Neural cell (in vitro differentiated cells): ENCODE results near the gene KREMEN1. TPM values are rescaled to one million over a fixed set of nuclear protein-coding genes. Genes with fewer than 3 reads are reported as not detected.

Experiments
- H2AFZ ChIP-seq: fragments of 200-600, 300-800 bp; sonication (generic), shearing (Covaris generic); 2 replicates; pipeline ENCODE4 v1.6.0; 2014; ENCODE audit warnings: low read depth, mild to moderate bottlenecking, antibody characterized with exemption, low read length, moderate library complexity
- H3F3A ChIP-seq: fragments of 200-600 bp; shearing (Covaris generic); 2 replicates; pipeline ENCODE4 v1.6.1; 2016; ENCODE audit warnings: mild to moderate bottlenecking, moderate library complexity, mixed read lengths, antibody characterized with exemption, low read length; ENCODE audit not compliant: insufficient read depth, poor library complexity, severe bottlenecking
- H3K27ac ChIP-seq: fragments of 200-600, 300-800 bp; sonication (generic), shearing (Covaris generic); 2 replicates; pipeline ENCODE4 v1.5.1; 2014; ENCODE audit warnings: mild to moderate bottlenecking, low read length, moderate library complexity
- H3K27me3 ChIP-seq: fragments of 300-800, 200-600 bp; sonication (generic), shearing (Covaris generic); 2 replicates; pipeline ENCODE4 v1.6.0; 2014; ENCODE audit warnings: mild to moderate bottlenecking, low read depth, low read length, moderate library complexity; ENCODE audit not compliant: insufficient read depth
- H3K36me3 ChIP-seq: fragments of 300-800, 200-600 bp; sonication (generic), shearing (Covaris generic); 2 replicates; pipeline ENCODE4 v1.5.1; 2014; ENCODE audit warnings: mild to moderate bottlenecking, antibody characterized with exemption, low read length, moderate library complexity; ENCODE audit not compliant: insufficient read depth
- H3K4me2 ChIP-seq: fragments of 300-800, 200-600 bp; sonication (generic), shearing (Covaris generic); 2 replicates; pipeline ENCODE4 v1.6.0; 2014; ENCODE audit warnings: mild to moderate bottlenecking, low read length
- H3K4me3 ChIP-seq: fragments of 300-800, 200-600 bp; sonication (generic), shearing (Covaris generic); 2 replicates; pipeline ENCODE4 v1.5.1; 2014; ENCODE audit warnings: mild to moderate bottlenecking, low read length, moderate library complexity
- H3K79me2 ChIP-seq: fragments of 200-600 bp; shearing (Covaris generic); replicated peaks from 2 replicates; pipeline ENCODE4 v1.6.0; 2014; ENCODE audit warnings: mild to moderate bottlenecking, low read length, moderate library complexity; ENCODE audit not compliant: insufficient read depth
- H3K9ac ChIP-seq: fragments of 300-800, 200-600 bp; sonication (generic), shearing (Covaris generic); 2 replicates; pipeline ENCODE4 v1.6.1; 2016; ENCODE audit warnings: mild to moderate bottlenecking, low read length, mixed read lengths
- H3K9me2 ChIP-seq: fragments of 200-600 bp; shearing (Covaris generic); 2 replicates; pipeline ENCODE4 v1.6.1; 2016; ENCODE audit warnings: mild to moderate bottlenecking, low read length, mixed read lengths; ENCODE audit not compliant: insufficient read depth
- H3K9me3 ChIP-seq: fragments of 200-600, 300-800 bp; sonication (generic), shearing (Covaris generic); 2 replicates; pipeline ENCODE4 v1.6.1; 2016; ENCODE audit warnings: mild to moderate bottlenecking, mixed run types, low read length, moderate library complexity, mixed read lengths
- H4K20me1 ChIP-seq: fragments of 200-600 bp; shearing (Covaris generic); 2 replicates; pipeline ENCODE4 v1.6.1; 2016; ENCODE audit warnings: mild to moderate bottlenecking, mixed run types; ENCODE audit not compliant: insufficient read depth
- EP300 ChIP-seq: fragments of 450-650 bp; conservative IDR thresholded peaks from 2 replicates; pipeline ENCODE4 v1.6.1; 2014; ENCODE audit warnings: antibody characterized with exemption, mild to moderate bottlenecking, moderate library complexity; ENCODE audit not compliant: poor library complexity, severe bottlenecking
- EZH2 ChIP-seq: fragments of 200-600, 300-800 bp; shearing (Covaris generic), sonication (generic); IDR thresholded peaks from 2 replicates; pipeline ENCODE4 v1.6.1; 2014; ENCODE audit warnings: antibody characterized with exemption, low read length, borderline replicate concordance, mild to moderate bottlenecking; ENCODE audit not compliant: insufficient read depth, poor library complexity, severe bottlenecking
- MXI1 ChIP-seq: fragments of 450-650 bp; conservative IDR thresholded peaks from 2 replicates; pipeline ENCODE4 v1.6.1; 2014; ENCODE audit warnings: antibody characterized with exemption, mild to moderate bottlenecking; ENCODE audit not compliant: poor library complexity, severe bottlenecking
- POLR2AphosphoS5 ChIP-seq: IDR thresholded peaks from 2 replicates; pipeline ENCODE4 v1.6.1; 2012
- RAD21 ChIP-seq: fragments of 450-650 bp; conservative IDR thresholded peaks from 2 replicates; pipeline ENCODE4 v1.6.1; 2014; ENCODE audit warnings: antibody characterized with exemption, mild to moderate bottlenecking, moderate library complexity
- SMC3 ChIP-seq: fragments of 450-650 bp; conservative IDR thresholded peaks from 2 replicates; pipeline ENCODE4 v1.6.1; 2014; ENCODE audit warnings: antibody characterized with exemption, mild to moderate bottlenecking, moderate library complexity; ENCODE audit not compliant: poor library complexity
- TAF1 ChIP-seq: IDR thresholded peaks from 2 replicates; pipeline ENCODE4 v1.6.1; 2012; ENCODE audit warnings: low read depth
- polyA plus RNA-seq: library from polyadenylated mRNA; depleted of rRNA; stranded (reverse); fragments of >200 nt; gene quantifications from 2 replicates; pipeline ENCODE4 v1.2.3, GENCODE V29; 2014
- TF ChIP-seq, protein P1 (sequence below): IDR thresholded peaks from 2 replicates; pipeline ENCODE4 v1.6.1; 2012; ENCODE audit warnings: borderline replicate concordance
- TF ChIP-seq, protein P2 (sequence below): fragments of 450-650 bp; IDR thresholded peaks from 2 replicates; pipeline ENCODE4 v1.5.1; 2014; ENCODE audit warnings: antibody characterized with exemption, mild to moderate bottlenecking, moderate library complexity; ENCODE audit not compliant: poor library complexity, severe bottlenecking

The KREMEN1 gene
- polyA plus RNA-seq, 1 donor from 2014 or later = 3.3 TPM

DNA sequence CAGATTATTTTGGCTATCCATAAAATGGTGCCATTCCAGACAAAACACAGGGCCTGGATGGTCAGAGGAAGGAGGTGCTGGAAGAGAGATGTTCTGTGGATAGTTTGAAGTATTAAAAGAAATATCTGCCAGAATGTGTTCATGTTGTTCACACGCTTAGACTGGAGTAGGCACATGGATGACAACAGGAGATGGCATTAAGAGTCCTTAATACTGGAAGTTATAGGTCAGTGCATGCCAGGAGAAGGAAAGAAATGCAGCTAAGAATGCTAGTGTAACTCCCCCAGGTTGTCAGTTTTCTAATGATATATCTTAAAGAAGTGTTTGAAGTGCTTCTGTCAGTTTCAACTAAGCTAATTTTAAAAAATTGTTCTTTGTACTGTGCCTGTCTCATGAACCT, 20.2 kb downstream of the KREMEN1 start:
- H3K9ac ChIP-seq = no peak overlapping the region
- H4K20me1 ChIP-seq = no peaks in the 10 kb centered on the region
- H3K27me3 ChIP-seq = no peaks in the 10 kb centered on the region
- H3K9me3 ChIP-seq = no peaks in the 10 kb centered on the region
- H3F3A ChIP-seq = no peaks in the 10 kb centered on the region
- no peak overlapping the region for H3K4me2 ChIP-seq
- H3K9me2 ChIP-seq = no peaks in the 10 kb centered on the region
- no peak for TF ChIP-seq RAD21
- TF ChIP-seq TAF1 = no peak
- TF ChIP-seq, protein P1, sequence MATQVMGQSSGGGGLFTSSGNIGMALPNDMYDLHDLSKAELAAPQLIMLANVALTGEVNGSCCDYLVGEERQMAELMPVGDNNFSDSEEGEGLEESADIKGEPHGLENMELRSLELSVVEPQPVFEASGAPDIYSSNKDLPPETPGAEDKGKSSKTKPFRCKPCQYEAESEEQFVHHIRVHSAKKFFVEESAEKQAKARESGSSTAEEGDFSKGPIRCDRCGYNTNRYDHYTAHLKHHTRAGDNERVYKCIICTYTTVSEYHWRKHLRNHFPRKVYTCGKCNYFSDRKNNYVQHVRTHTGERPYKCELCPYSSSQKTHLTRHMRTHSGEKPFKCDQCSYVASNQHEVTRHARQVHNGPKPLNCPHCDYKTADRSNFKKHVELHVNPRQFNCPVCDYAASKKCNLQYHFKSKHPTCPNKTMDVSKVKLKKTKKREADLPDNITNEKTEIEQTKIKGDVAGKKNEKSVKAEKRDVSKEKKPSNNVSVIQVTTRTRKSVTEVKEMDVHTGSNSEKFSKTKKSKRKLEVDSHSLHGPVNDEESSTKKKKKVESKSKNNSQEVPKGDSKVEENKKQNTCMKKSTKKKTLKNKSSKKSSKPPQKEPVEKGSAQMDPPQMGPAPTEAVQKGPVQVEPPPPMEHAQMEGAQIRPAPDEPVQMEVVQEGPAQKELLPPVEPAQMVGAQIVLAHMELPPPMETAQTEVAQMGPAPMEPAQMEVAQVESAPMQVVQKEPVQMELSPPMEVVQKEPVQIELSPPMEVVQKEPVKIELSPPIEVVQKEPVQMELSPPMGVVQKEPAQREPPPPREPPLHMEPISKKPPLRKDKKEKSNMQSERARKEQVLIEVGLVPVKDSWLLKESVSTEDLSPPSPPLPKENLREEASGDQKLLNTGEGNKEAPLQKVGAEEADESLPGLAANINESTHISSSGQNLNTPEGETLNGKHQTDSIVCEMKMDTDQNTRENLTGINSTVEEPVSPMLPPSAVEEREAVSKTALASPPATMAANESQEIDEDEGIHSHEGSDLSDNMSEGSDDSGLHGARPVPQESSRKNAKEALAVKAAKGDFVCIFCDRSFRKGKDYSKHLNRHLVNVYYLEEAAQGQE = no peak
- no peak for TF ChIP-seq EP300
- no peak for TF ChIP-seq MXI1
- TF ChIP-seq EZH2 = no peak
- no peak for TF ChIP-seq POLR2AphosphoS5
- TF ChIP-seq, protein P2, sequence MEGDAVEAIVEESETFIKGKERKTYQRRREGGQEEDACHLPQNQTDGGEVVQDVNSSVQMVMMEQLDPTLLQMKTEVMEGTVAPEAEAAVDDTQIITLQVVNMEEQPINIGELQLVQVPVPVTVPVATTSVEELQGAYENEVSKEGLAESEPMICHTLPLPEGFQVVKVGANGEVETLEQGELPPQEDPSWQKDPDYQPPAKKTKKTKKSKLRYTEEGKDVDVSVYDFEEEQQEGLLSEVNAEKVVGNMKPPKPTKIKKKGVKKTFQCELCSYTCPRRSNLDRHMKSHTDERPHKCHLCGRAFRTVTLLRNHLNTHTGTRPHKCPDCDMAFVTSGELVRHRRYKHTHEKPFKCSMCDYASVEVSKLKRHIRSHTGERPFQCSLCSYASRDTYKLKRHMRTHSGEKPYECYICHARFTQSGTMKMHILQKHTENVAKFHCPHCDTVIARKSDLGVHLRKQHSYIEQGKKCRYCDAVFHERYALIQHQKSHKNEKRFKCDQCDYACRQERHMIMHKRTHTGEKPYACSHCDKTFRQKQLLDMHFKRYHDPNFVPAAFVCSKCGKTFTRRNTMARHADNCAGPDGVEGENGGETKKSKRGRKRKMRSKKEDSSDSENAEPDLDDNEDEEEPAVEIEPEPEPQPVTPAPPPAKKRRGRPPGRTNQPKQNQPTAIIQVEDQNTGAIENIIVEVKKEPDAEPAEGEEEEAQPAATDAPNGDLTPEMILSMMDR = no peak
- TF ChIP-seq SMC3 = no peak
- H3K4me3 ChIP-seq = no peak overlapping the region
- no peaks in the 10 kb centered on the region for H3K79me2 ChIP-seq
- H2AFZ ChIP-seq = no peak overlapping the region
- H3K36me3 ChIP-seq = no peaks in the 10 kb centered on the region
- H3K27ac ChIP-seq = no peak overlapping the region

GRCh38 chr22:29093501-29094300, 20.9 kb downstream of the KREMEN1 start:
- Histone ChIP-seq H3K4me2 (no peak overlapping the region), H3K9me2 (no peaks in the 10 kb centered on the region), H3K27me3 (no peaks in the 10 kb centered on the region), H2AFZ (no peak overlapping the region), H3K36me3 (no peaks in the 10 kb centered on the region), H3K9ac (no peak overlapping the region), H3F3A (no peaks in the 10 kb centered on the region), H3K4me3 (no peak overlapping the region), H4K20me1 (no peaks in the 10 kb centered on the region), H3K9me3 (no peaks in the 10 kb centered on the region), H3K79me2 (no peaks in the 10 kb centered on the region), H3K27ac (no peak overlapping the region)
- TF ChIP-seq, protein P1 = no peak
- no peak for TF ChIP-seq POLR2AphosphoS5
- TF ChIP-seq EZH2 = no peak
- no peak for TF ChIP-seq RAD21
- no peak for TF ChIP-seq TAF1
- TF ChIP-seq MXI1 = no peak
- TF ChIP-seq, protein P2 = no peak
